ENCODE data around the gene C11orf52.

C11orf52 gene

GRCh38 chr11:111951565-111951964, 32.9 kb downstream of the C11orf52 start:
- no peak for TF ChIP-seq GABPA (IDR thresholded peaks at IDR 0.05; ENCODE audit: low read depth)
- no peak for TF ChIP-seq SPI1 (IDR thresholded peaks at IDR 0.05; ENCODE audit: borderline replicate concordance, low read depth)
- TF ChIP-seq CTCF (IDR thresholded peaks at IDR 0.05; ENCODE audit: insufficient read depth, low read length) = no peak
- TF ChIP-seq POLR2AphosphoS5 (IDR thresholded peaks at IDR 0.05; ENCODE audit: low read depth) = no peak
- TF ChIP-seq REST (IDR thresholded peaks at IDR 0.05; ENCODE audit: insufficient replicate concordance, low read depth) = no peak

GRCh38 chr11:111954154-111954553, 35.4 kb downstream of the C11orf52 start:
- TF ChIP-seq CTCF (IDR thresholded peaks at IDR 0.05; ENCODE audit: insufficient read depth, low read length) = no peak
- TF ChIP-seq GABPA (IDR thresholded peaks at IDR 0.05; ENCODE audit: low read depth) = no peak
- no peak for TF ChIP-seq POLR2AphosphoS5 (IDR thresholded peaks at IDR 0.05; ENCODE audit: low read depth)
- no peak for TF ChIP-seq SPI1 (IDR thresholded peaks at IDR 0.05; ENCODE audit: borderline replicate concordance, low read depth)
- no peak for TF ChIP-seq REST (IDR thresholded peaks at IDR 0.05; ENCODE audit: insufficient replicate concordance, low read depth)
- no peak overlapping the region for H3K27ac ChIP-seq (replicated peaks)
- no peaks in the 10 kb centered on the region for H3K27me3 ChIP-seq (ENCODE audit: insufficient read depth, poor library complexity, severe bottlenecking)
- no peak overlapping the region for H3K4me3 ChIP-seq (replicated peaks; ENCODE audit: insufficient read depth, low read length)
- no peak for DNase-seq (ENCODE audit: low read depth in 1 of 2, low spot score in 1 of 2)

More at GRCh38 chr11:111951565-111951964, 32.9 kb downstream of the C11orf52 start:
- Histone ChIP-seq H3K27ac (replicated peaks) (no peak overlapping the region), H3K4me3 (replicated peaks; ENCODE audit: insufficient read depth, low read length) (no peak overlapping the region), H3K27me3 (ENCODE audit: insufficient read depth, poor library complexity, severe bottlenecking) (no peaks in the 10 kb centered on the region)
- DNase-seq (ENCODE audit: low read depth in 1 of 2, low spot score in 1 of 2) = no peak

- DNase-seq (ENCODE audit: low read depth in 1 of 2, low spot score in 1 of 2) = no peak
- Histone ChIP-seq H3K27ac (replicated peaks) (no peak overlapping the region), H3K27me3 (ENCODE audit: insufficient read depth, poor library complexity, severe bottlenecking) (no peaks in the 10 kb centered on the region), H3K4me3 (replicated peaks; ENCODE audit: insufficient read depth, low read length) (no peak overlapping the region)
- TF ChIP-seq SPI1 (IDR thresholded peaks at IDR 0.05; ENCODE audit: borderline replicate concordance, low read depth) = no peak
- TF ChIP-seq GABPA (IDR thresholded peaks at IDR 0.05; ENCODE audit: low read depth) = no peak
- no peak for TF ChIP-seq POLR2AphosphoS5 (IDR thresholded peaks at IDR 0.05; ENCODE audit: low read depth)
- no peak for TF ChIP-seq CTCF (IDR thresholded peaks at IDR 0.05; ENCODE audit: insufficient read depth, low read length)
- TF ChIP-seq REST (IDR thresholded peaks at IDR 0.05; ENCODE audit: insufficient replicate concordance, low read depth) = no peak
Measured at GRCh38 chr11:111957663-111958444, 39.1 kb downstream of the C11orf52 start.

Measured in HL-60 (cell line).